Ovary (tissue), 9 donors: ENCODE measurements around the gene ID3. TPM values are rescaled to one million over a fixed set of nuclear protein-coding genes. Genes with fewer than 3 reads are reported as not detected.

ENCODE experiments used
- DNase-seq, 5 donors: peaks; one replicate each; pipeline ENCODE4 v3.0.0-alpha.2; 2019 to 2020
- H3K27ac ChIP-seq, 2 donors: fragments of 200-600 bp; one replicate each; pipeline versions ENCODE4 v1.5.1 to v1.8.0; 2019 to 2022
- H3K27me3 ChIP-seq: fragments of 200-600 bp; one replicate; pipeline ENCODE4 v1.8.0; 2022
- H3K36me3 ChIP-seq: fragments of 200-600 bp; sonication (generic); one replicate; pipeline ENCODE4 v1.5.1; 2019
- H3K4me1 ChIP-seq: one replicate; pipeline ENCODE4 v1.8.1; 2013; ENCODE audit warnings: mild to moderate bottlenecking, moderate library complexity; ENCODE audit not compliant: insufficient read depth
- H3K4me3 ChIP-seq: fragments of 200-600 bp; sonication (generic); one replicate; pipeline ENCODE4 v1.5.1; 2017
- H3K9me3 ChIP-seq, 2 donors: fragments of 200-600 bp in 1 of 2; sonication (generic) in 1 of 2; one replicate each; pipeline versions ENCODE4 v1.5.1 to v1.8.1; 2013 to 2019; ENCODE audit warnings: mild to moderate bottlenecking in 1 of 2, moderate library complexity in 1 of 2
- CTCF ChIP-seq, 3 donors: fragments of 450-650 bp in 2 of 3; fragments of 200-600 bp in 1 of 3; IDR thresholded peaks; one replicate each; pipeline versions ENCODE4 v1.5.1 to v1.8.0; 2016 to 2022; ENCODE audit warnings: antibody characterized with exemption in 3 of 3, mild to moderate bottlenecking in 1 of 3
- EP300 ChIP-seq: sonication (generic); formaldehyde crosslinking; IDR thresholded peaks from one replicate; pipeline ENCODE4 v1.6.1; 2017; ENCODE audit warnings: antibody characterized with exemption
- POLR2A ChIP-seq: fragments of 450-650 bp; IDR thresholded peaks from one replicate; pipeline ENCODE4 v1.6.1; 2017; ENCODE audit warnings: antibody characterized with exemption, mild to moderate bottlenecking, moderate library complexity
- WGBS, 3 donors: extraction: QIAGEN DNeasy Blood & Tissue Kit in 1 of 3; methylation state at CpG; one replicate each; pipeline versions ENCODE4 v1.1.5 to v1.1.7; 2013 to 2017; 5-methylcytosine and 5-hydroxymethylcytosine counted together
- intact Hi-C, 4 donors: fragments of 100-400 bp; cut with DNase I; formaldehyde crosslinking; loops; one replicate each; pipeline versions ENCODE4 v1.11.0 to v1.15.1; 2022 to 2023
- polyA plus RNA-seq, 2 donors: library from polyadenylated mRNA; stranded (reverse); fragments of 200-250 nt in 1 of 2; fragments of 350-450 nt in 1 of 2; fragmentation: Illumina TruSeq in 1 of 2; extraction: RNeasy Lipid Tissue Mini Kit (QIAGEN cat#74804) in 1 of 2; gene quantifications; one replicate each; pipeline ENCODE4 v1.2.3, GENCODE V29; 2013 to 2014
- total RNA-seq, 7 donors: library from RNA; depleted of rRNA in 2 of 7; stranded (reverse); fragments of >200 nt in 2 of 7; fragmentation: NEBNext Ultra II Directional in 3 of 7; extraction: Animal tissue kit (Norgen Biotek cat#: 25700) in 3 of 7; gene quantifications; one replicate each; pipeline versions ENCODE4 v1.1.0 to v1.2.4, GENCODE V29; 2016 to 2023
- donor health status: DM: no; HTN: no; CAD: no; lungs with moderate emphysema.
- donor health status: DM: no; HTN: no; CAD: no.
- donor health status: Bipolar disorder and iron deficiency.
- donor health status: DM: yes; HTN: yes; CAD: no.
- donor health status: DM: no; HTN: no; CAD: no.
- donor health status: DM: yes; HTN: yes; CAD: no.

ID3 gene
- total and polyA plus RNA-seq, 9 donors, result 37.9 to 274 (median 143) TPM

DNA sequence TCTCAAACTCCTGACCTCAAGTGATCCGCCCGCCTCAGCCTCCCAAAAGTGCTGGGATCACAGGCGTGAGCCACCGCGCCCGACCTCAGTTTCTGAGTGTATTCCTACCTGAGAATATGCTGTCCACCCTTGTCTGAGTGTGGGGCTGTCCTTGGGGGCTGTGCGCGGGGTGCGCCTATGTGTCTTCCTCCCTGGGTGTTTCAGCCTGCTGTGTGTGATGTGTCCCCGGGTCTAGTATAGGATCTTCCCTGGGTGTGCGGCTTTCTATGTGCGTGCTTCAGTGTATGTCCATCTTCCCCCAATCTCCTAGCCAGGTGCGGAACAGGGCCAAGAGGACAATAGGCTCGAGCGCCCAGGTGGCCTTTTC is 8.3 kb upstream of the ID3 start:
- Histone ChIP-seq H3K4me1 (peaks cover 15% of the 10 kb centered on the region), H3K36me3 (no peaks in the 10 kb centered on the region), H3K4me3 (peak overlapping the region; percentile 55), H3K27ac (peak overlapping the region in 1 of 2 donors; percentile 52), H3K9me3 (no peaks in the 10 kb centered on the region), H3K27me3 (no peaks in the 10 kb centered on the region)
- no peak for TF ChIP-seq EP300
- no peak for TF ChIP-seq POLR2A
- no peak for TF ChIP-seq CTCF (IDR thresholded peaks at IDR 0.05)
- WGBS, 3 donors, result 67 to 77% (median 71%) methylated on average over 15 of the region's 15 CpGs
- peak in 1 of 5 donors; percentile 36 for DNase-seq
- intact Hi-C loops, result no loop called here

DNA sequence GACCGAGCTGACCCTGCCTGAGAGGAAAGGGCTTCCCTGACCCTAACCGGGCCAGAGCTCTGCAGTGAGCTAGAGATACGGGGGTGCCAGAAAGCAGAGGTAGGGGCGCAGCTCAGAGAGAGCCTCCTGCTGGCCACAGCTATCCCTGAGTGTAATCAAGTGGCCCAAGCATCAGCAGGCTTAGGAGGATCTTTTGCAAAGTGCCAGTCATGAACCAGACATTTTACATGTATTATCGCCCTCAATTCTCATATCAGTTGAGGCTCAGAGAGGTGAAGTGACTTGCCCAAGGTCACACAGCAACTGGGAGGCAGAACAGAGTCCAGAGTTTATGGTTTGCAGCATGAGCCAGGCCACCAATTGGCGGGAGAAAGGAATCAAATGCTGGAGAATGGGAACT is 7.0 kb upstream of the ID3 start:
- Histone ChIP-seq H3K4me3 (no peak overlapping the region), H3K27me3 (no peaks in the 10 kb centered on the region), H3K27ac (no peak overlapping the region), H3K36me3 (no peaks in the 10 kb centered on the region), H3K9me3 (no peaks in the 10 kb centered on the region), H3K4me1 (peaks cover 19% of the 10 kb centered on the region)
- WGBS, 3 donors, result 85 to 88% (median 87%) methylated on average over 6 of the region's 6 CpGs
- no peak for DNase-seq
- intact Hi-C loops, result no loop called here
- TF ChIP-seq CTCF (IDR thresholded peaks at IDR 0.05) (no peak), EP300 (no peak), POLR2A (no peak)

DNA sequence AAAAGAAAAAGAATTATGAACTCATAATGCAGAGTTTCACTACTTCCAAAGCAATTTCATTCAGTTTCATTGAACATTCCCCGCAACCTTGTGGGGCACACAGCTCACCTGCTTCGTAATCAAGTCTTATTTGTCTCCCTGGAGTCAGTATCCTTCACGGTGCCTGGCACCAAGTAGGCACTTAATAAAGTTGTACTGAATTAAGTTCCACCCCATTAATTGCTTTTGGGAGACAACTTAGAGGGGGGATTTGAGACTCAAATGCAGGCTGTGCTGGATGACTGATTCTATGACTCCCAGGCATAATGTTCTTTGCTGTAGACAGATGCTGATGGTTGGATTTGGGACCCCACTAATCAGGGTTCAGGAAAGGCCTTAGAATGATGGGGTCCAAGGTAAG is 6.5 kb upstream of the ID3 start:
- Histone ChIP-seq H3K27ac (no peak overlapping the region), H3K27me3 (no peaks in the 10 kb centered on the region), H3K36me3 (no peaks in the 10 kb centered on the region), H3K4me3 (no peak overlapping the region), H3K4me1 (peaks cover 24% of the 10 kb centered on the region), H3K9me3 (no peaks in the 10 kb centered on the region)
- WGBS, 3 donors, result 91 to 96% (median 93%) methylated on average over 3 of the region's 3 CpGs
- no peak for TF ChIP-seq CTCF (IDR thresholded peaks at IDR 0.05)
- no peak for TF ChIP-seq EP300
- TF ChIP-seq POLR2A, result no peak
- intact Hi-C loops, result no loop called here
- no peak for DNase-seq

DNA sequence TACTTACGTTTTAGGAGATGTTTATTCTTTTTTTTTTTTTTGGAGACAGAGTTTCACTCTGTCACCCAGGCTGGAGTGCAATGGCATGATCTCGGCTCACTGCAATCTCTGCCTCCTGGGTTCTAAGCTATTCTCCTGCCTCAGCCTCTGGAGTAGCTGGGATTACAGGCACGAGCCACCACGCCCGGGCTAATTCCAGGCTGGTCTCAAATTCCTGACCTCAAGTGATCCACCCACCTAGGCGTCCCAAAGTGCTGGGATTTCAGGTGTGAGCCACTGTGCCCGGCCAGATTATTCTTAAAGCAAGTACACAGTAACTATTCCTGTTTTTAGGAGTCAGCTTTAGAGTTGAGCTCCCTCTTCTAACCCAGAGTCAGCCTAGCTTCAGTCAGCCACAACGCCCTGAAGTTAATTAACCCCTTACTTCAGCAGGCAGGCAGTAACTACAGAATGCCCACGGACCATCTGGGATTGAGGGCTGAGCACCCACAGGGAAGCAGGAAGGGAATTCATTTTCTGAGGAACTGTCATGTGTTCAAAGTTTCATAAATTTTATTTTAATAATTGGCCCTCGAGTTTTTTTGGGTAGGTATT is 5.3 kb upstream of the ID3 start:
- Histone ChIP-seq H3K27ac (peak overlapping the region in 1 of 2 donors; percentile 37), H3K36me3 (no peaks in the 10 kb centered on the region), H3K4me3 (no peak overlapping the region), H3K4me1 (peaks cover 30% of the 10 kb centered on the region), H3K9me3 (no peaks in the 10 kb centered on the region), H3K27me3 (no peaks in the 10 kb centered on the region)
- DNase-seq, result no peak
- intact Hi-C loops, result no loop called here
- TF ChIP-seq POLR2A (no peak), CTCF (IDR thresholded peaks at IDR 0.05) (no peak), EP300 (no peak)
- 44 to 68% (median 57%) methylated on average over 10 of the region's 10 CpGs for WGBS, 3 donors
